Measurements from ENCODE around the gene MTG2. TPM values are rescaled to one million over a fixed set of nuclear protein-coding genes. Genes with fewer than 3 reads are reported as not detected.
A peak's percentile ranks its signal among the peaks of the same experiment; 100 is the strongest.

The MTG2 gene
- total and polyA plus RNA-seq, 10 of the 15 experiments (the other 5 are each of a cell fraction or from before 2014, with no cell fraction given), result 6.2 to 52.4 (median 34.3) TPM

DNA sequence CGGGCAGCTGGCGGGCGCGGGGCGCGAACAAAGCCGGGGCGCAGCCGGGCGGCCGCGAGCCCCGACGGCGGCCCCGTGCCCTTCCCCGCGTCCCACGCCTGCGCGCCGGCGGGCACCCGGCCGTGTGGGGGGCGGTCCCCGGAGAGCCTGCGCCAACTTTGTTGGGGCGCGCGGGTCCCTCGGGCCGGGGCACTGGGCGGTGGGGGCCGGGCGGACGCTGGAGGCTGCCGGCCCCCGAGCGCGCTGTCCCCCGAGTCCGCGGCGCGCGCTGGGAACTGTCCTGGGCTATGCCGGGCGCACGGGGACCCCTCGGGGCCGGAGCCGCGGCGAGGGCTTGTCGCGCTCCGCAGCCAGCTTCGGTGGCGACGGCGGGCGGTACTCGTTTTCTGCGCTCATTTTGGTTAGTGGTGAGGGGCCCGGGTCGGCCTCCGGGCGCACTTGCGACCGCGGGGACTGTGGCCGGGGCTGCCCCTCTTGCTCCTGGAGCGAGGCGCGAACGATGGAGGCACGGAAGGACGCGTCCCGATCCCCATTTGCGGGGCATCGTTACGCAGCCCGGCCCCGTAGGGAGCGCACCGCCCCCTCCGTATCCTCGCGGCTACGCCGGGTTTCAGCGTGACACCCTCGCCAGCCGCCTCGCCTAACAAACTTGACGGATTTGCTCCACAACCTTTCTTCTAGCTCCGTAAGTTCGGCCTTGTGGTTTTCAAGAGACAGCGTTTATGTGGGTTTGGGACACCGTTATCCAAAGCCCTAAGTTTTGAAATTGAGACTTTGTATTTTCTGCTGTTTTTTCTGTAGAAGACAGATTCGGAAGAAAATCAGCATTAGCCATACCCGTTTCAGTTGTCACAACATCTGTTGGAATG is 38.6 kb upstream of the MTG2 start (continued):
- TF ChIP-seq ZNF24 (IDR thresholded peaks at IDR 0.05) (no peak), NR2C1 (IDR thresholded peaks at IDR 0.05) (no peak), ATF7 (IDR thresholded peaks at IDR 0.05; ENCODE audit: low read depth) (no peak), SIX5 (IDR thresholded peaks at IDR 0.05; ENCODE audit: low read depth, low read length, severe bottlenecking) (no peak), KLF5 (IDR thresholded peaks at IDR 0.05; ENCODE audit: partially characterized antibody) (no peak), RUNX3 (IDR thresholded peaks at IDR 0.05; ENCODE audit: low read length) (no peak), HDGF (IDR thresholded peaks at IDR 0.05) (0 out of 2 replicates have a peak, but pooled peaks have one; percentile 35), FOXM1 (IDR thresholded peaks at IDR 0.05; ENCODE audit: low read depth, low read length) (no peak), ZZZ3 (IDR thresholded peaks at IDR 0.05; ENCODE audit: control insufficient read depth, insufficient read length, low read depth) (no peak), RBBP5 (conservative IDR thresholded peaks at IDR 0.05) (no peak), IKZF1 (conservative IDR thresholded peaks at IDR 0.05) (peak; percentile 72), SRF (IDR thresholded peaks at IDR 0.05; ENCODE audit: low read depth in 2 of 2, low read length in 2 of 2) (no peak), SUPT20H (IDR thresholded peaks at IDR 0.05; ENCODE audit: borderline replicate concordance, control insufficient read depth, low read depth, low read length) (no peak), RFX5 (IDR thresholded peaks at IDR 0.05; ENCODE audit: low read depth, low read length) (no peak), E4F1 (IDR thresholded peaks at IDR 0.05; ENCODE audit: borderline replicate concordance, partially characterized antibody) (no peak), PAX8 (IDR thresholded peaks at IDR 0.05) (no peak), ZBED1 (IDR thresholded peaks at IDR 0.05; ENCODE audit: borderline replicate concordance) (no peak), RELB (IDR thresholded peaks at IDR 0.05; ENCODE audit: low read depth) (no peak), GABPA (IDR thresholded peaks at IDR 0.05; ENCODE audit: low read depth) (no peak), ATF3 (IDR thresholded peaks at IDR 0.05; ENCODE audit: borderline replicate concordance, extremely low read depth, low read depth, low read length) (no peak), TCF12 (IDR thresholded peaks at IDR 0.05; ENCODE audit: low read depth, low read length) (no peak), SMAD1 (IDR thresholded peaks at IDR 0.05; ENCODE audit: low read depth, partially characterized antibody) (no peak), IRF3 (IDR thresholded peaks at IDR 0.05) (no peak), EGR1 (IDR thresholded peaks at IDR 0.05; ENCODE audit: borderline replicate concordance in 1 of 2, low read depth in 2 of 2, low read length in 2 of 2) (peak in 1 of 2 experiments; percentile 34; a peak in 1 of 3 replicates), CEBPB (IDR thresholded peaks at IDR 0.05; ENCODE audit: borderline replicate concordance in 1 of 2, low read depth in 2 of 2, low read length in 2 of 2) (no peak), DPF2 (IDR thresholded peaks at IDR 0.05) (peak; percentile 38; the same call in 1 of the 2 replicates)

Measured in GM12878 (cell line).